GM18505 (cell line): ENCODE measurements around the gene ADAMTS2.
A peak's percentile ranks its signal among the peaks of the same experiment; 100 is the strongest.

ENCODE experiments used
- ATAC-seq: cut with Tn5 transposase; IDR thresholded peaks from one replicate; pipeline ENCODE4 v1.9.1; 2021; ENCODE audit not compliant: unreplicated experiment
- POLR2A ChIP-seq: IDR thresholded peaks from 4 replicates; pipeline ENCODE4 v1.6.1; 2011; ENCODE audit warnings: borderline replicate concordance; ENCODE audit not compliant: insufficient read depth, insufficient read length; ENCODE audit errors: extremely low read depth

Gene ADAMTS2

DNA sequence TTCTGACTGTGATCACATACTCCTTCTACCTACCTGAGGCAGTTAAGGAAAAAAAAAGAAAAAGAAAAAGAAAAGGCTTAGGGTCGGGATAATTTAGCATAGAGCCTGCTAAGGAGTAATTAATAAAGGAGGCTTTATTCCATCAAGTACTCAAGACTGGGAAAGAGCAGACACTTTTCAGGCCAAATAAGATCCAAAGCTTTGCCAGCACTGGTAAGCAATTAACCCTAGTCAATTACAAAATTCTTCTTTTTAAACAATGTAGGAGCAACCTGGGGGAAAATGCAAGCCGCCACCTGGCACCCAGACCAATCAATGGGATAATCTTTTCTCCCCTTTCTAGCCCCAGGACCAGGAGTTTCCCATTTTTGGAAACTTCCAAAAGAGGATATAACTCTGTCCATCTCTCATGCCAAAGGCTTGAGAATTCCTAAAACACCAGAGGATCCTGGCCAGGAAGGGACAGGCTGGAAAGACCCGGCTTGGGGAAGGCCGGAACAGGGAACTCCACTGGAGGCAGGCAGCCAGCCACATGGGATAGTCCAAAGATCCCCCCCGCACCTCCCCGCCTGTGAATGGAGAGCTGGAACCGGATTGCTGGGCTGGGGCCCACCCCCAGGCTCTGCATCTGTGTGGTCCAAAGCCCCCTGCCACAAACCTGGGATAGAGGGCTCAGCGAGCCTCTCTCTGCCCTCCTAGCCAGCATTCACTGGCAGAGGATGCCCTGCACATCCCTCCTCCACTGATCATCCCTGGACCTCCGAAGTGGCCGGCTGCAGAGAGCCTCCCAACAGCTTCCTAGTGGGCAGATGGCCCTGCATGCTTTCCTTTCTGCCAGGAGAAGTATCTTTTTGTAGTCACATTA is 167.3 kb downstream of the ADAMTS2 start:
- no peak for ATAC-seq
- TF ChIP-seq POLR2A, result no peak

DNA sequence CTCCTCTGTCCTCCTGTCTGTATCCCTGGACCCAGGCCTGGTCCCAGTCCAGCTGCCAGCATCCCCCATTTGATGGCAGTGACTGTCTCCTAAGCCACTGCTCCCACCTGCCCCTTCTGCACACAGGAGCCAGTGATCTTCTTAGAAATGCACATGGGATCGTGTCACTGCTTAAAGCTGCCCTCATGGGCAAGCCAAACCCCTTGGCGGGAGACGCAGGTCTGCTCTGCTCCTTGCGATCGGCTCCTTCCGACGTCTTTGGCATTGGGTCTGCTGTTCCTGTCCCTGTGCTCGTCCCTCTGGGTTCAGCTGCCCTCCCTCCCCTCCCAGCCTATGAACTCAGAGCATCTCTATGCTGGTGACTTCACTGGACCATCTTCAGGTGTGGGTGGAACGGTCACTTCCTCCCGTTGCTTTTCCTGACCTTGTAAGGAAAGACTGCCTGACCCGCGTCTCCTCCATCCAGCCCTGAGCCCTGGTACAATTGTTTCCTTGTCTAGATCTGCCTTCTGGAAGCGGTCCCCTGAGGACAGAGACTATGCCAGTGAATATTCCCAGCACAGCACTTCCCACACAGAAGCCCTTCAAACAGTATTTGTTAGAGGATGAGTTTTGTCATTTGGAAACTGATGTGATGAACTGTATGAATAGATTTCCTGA is 168.6 kb downstream of the ADAMTS2 start:
- TF ChIP-seq POLR2A, result no peak
- no peak for ATAC-seq

- no peak for TF ChIP-seq POLR2A
- ATAC-seq, result no peak
Observed at GRCh38 chr5:179176166-179176565, 169.1 kb downstream of the ADAMTS2 start.

DNA sequence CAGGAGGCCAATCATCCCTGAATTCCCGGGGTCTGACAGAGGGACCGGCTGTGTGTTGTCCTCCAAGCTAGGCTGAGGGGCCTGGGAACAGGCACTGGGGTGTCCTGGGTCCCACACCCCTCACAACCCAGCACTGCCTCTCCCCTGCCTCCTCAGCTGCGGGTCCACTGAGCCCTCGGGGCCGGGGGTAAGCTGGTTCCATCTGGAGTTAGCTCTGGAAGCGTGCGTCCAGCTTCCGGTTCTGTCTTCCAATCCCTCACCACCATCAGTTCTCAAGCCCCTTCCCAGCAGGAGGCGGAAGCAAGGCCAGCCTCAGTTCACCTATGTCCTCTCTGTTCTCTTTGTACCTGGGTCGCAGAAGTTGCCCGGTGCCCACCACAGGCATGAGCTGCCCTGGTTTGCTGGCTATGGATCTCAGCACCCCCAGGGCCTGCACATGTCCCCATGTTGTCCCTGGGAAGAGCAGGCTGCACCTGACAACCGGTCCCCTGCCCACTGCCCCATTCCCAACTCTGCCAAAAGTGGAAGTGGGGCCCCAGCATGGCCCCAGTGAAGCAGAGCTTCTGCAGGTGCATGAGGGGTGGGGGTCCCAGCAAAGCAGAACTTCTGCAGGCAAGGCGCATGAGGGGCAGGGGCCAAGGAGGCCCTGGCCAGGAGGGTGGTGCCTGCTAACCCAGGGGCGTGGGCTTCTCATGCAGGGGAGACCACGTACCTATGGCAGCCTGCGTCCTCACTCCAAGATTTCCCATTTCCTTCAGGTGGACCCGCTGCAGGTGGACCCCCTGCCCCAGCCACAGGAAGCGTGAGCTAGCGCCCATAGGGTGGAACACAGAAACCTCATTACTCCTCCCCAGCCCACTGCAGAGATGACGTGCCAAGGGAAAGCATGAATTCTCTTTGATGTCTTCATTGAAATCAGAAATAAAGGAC is 173.2 kb downstream of the ADAMTS2 start:
- no peak for ATAC-seq
- no peak for TF ChIP-seq POLR2A

GRCh38 chr5:179171251-179171815 is 173.9 kb downstream of the ADAMTS2 start:
- TF ChIP-seq POLR2A, result no peak
- no peak for ATAC-seq

DNA sequence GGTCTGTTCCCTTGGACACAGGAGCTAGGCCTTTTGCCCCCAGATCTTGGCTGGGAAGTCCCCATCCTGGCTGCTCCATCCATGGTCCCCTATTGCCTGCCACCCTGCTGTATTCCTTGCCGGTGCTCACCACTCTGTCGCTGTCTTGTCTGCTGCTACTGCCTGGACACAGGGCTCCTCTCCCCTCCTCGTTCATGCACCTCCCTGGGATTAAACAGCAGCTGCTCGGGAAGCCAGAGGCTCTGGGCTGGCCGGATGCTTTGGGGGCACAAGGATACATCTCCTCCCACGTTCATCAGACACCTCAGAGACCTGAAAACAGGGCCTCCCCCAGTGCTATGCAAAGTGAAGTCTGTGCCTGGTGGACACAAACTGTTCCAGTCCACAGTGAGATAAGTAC is 174.7 kb downstream of the ADAMTS2 start:
- no peak for ATAC-seq
- TF ChIP-seq POLR2A, result no peak

DNA sequence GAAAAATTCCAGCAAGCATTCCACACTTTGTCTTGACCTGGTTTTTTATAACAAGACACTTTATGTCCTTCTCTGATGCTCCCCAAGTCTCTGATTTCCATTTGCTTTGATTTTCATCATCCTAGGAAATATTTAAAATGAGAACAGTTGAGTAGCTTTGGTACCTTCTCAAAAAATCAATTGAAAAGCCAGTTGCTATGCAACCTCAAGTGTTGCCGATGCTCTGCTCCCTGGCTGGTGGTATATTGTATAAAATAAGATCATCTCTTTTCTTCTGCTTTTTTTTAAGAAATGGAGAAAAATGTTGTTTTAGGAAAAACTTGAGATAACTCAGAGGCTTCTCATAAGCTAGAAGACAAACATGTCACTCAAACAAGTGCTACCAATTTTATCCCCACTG is 175.4 kb downstream of the ADAMTS2 start:
- no peak for TF ChIP-seq POLR2A

DNA sequence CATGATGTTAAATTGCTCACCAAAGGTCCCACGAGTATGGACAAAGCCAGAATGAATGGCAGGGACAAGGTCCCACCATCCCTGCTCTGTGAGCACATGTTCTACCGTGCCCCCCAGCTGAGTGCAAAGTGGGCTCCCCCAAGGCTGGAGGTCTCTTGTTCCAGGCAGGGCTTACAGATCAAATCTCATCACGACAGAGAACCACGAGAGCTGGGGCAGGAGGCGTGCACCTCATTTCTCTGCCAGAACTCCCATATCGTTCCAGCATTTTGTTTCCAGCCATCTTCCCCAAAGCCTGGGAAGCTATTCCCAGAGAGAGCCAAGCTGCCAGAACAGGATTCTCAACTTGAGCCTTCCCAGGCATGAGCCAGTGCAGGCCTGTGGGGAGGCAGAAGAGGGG is 176.6 kb downstream of the ADAMTS2 start:
- no peak for ATAC-seq
- TF ChIP-seq POLR2A, result no peak

More for the DNA sequence above, 175.4 kb downstream of the ADAMTS2 start:
- no peak for ATAC-seq

- no peak for ATAC-seq
- TF ChIP-seq POLR2A, result no peak
Observed at GRCh38 chr5:179167871-179168451, 177.3 kb downstream of the ADAMTS2 start.

- no peak for TF ChIP-seq POLR2A
Observed at GRCh38 chr5:179166886-179167841, 178.1 kb downstream of the ADAMTS2 start.

GRCh38 chr5:179166171-179166885 is 178.9 kb downstream of the ADAMTS2 start:
- ATAC-seq, result no peak
- TF ChIP-seq POLR2A, result no peak

More at GRCh38 chr5:179166886-179167841, 178.1 kb downstream of the ADAMTS2 start:
- peak; percentile 62 for ATAC-seq
